HCT116 (cell line): ENCODE measurements around the gene SERPINA10. TPM values are rescaled to one million over a fixed set of nuclear protein-coding genes. Genes with fewer than 3 reads are reported as not detected.

Experiments
- ATAC-seq: fragments of 200-7000 bp; cut with Tn5 transposase; 2 replicates; pipeline ENCODE4 v1.9.1; 2020; ENCODE audit warnings: mild to moderate bottlenecking, moderate library complexity
- BruUV-seq: library from RNA; stranded (reverse); fragments of 400-500 nt; replicated peaks from 2 replicates; lab custom pipeline; 2021; lab: Mats Ljungman, UMichigan
- CTCF ChIA-PET: fragments of 300-600 bp; sonication (Branson Sonifier 250); formaldehyde crosslinking; loops from one replicate; lab custom pipeline; 2021; ENCODE audit warnings: antibody characterized with exemption; lab: Charles Lee
- POLR2A ChIA-PET: fragments of 300-600, 350-600 bp; sonication (Branson Sonifier 250); formaldehyde crosslinking; loops from one replicate; lab custom pipeline; 2021; ENCODE audit warnings: antibody characterized with exemption; lab: Charles Lee
- RAD21 ChIA-PET, 2 experiments: fragments of 300-600 bp; sonication (Branson Sonifier 250); formaldehyde crosslinking; loops; one replicate each; lab custom pipeline; 2023; ENCODE audit warnings: low total read pairs in 2 of 2; ENCODE audit not compliant: uncharacterized antibody in 2 of 2, unreplicated experiment in 2 of 2, low non-redundant PET in 1 of 2; lab: Charles Lee
- DNase-seq: peaks from one replicate; pipeline ENCODE4 v3.0.0-alpha.2; 2010; ENCODE audit warnings: low read depth, low spot score
- H2AFZ ChIP-seq: fragments of 200-600 bp; shearing (Covaris generic), sonication (generic); 2 replicates; pipeline ENCODE4 v1.6.1; 2017; ENCODE audit warnings: low read depth, mixed run types, mixed read lengths, antibody characterized with exemption, low read length; ENCODE audit not compliant: poor library complexity, severe bottlenecking
- H3K27ac ChIP-seq: 2 replicates; pipeline ENCODE4 v1.5.1; 2012; ENCODE audit warnings: low read depth, low read length
- H3K27me3 ChIP-seq: fragments of 200-600 bp; sonication (generic); 2 replicates; pipeline ENCODE4 v1.6.1; 2016; ENCODE audit warnings: mixed run types, low read length, mixed read lengths; ENCODE audit not compliant: insufficient read depth
- H3K36me3 ChIP-seq, 2 experiments: fragments of 200-500 bp in 1 of 2; fragments of 200-600 bp in 1 of 2; sonication (Bioruptor generic) in 1 of 2; sonication (generic) in 1 of 2; 2 replicates each; pipeline versions ENCODE4 v1.5.1 to v1.6.1; 2014 to 2016; ENCODE audit warnings: low read length in 2 of 2, inconsistent platforms in 1 of 2, mixed read lengths in 1 of 2, mixed run types in 1 of 2; ENCODE audit not compliant: insufficient read depth in 2 of 2, control insufficient read depth in 1 of 2
- H3K4me1 ChIP-seq, 2 experiments: fragments of 200-600 bp in 1 of 2; sonication (generic) in 1 of 2; 2 replicates each; pipeline versions ENCODE4 v1.5.1 to v1.6.1; 2012 to 2017; ENCODE audit warnings: low read length in 2 of 2, inconsistent platforms in 1 of 2, mild to moderate bottlenecking in 1 of 2, mixed read lengths in 1 of 2, mixed run types in 1 of 2, moderate library complexity in 1 of 2; ENCODE audit not compliant: insufficient read depth in 2 of 2, control insufficient read depth in 1 of 2
- H3K4me2 ChIP-seq: fragments of 200-600 bp; sonication (generic); 2 replicates; pipeline ENCODE4 v1.6.1; 2017; ENCODE audit warnings: mixed run types, low read length, mixed read lengths
- H3K4me3 ChIP-seq, 2 experiments: fragments of 200-600 bp in 1 of 2; sonication (generic) in 1 of 2; replicated peaks in 1 of 2; 2 replicates each; pipeline ENCODE4 v1.5.1; 2011 to 2016; ENCODE audit warnings: low read length in 2 of 2, control low read depth in 1 of 2, low read depth in 1 of 2, mild to moderate bottlenecking in 1 of 2, mixed read lengths in 1 of 2, mixed run types in 1 of 2
- H3K79me2 ChIP-seq: fragments of 200-600 bp; sonication (generic); 2 replicates; pipeline ENCODE4 v1.6.1; 2017; ENCODE audit warnings: mild to moderate bottlenecking, mixed run types, low read length, moderate library complexity, mixed read lengths; ENCODE audit not compliant: insufficient read depth
- H3K9ac ChIP-seq: fragments of 200-600 bp; sonication (generic); 2 replicates; pipeline ENCODE4 v1.6.1; 2016; ENCODE audit warnings: low read length, mixed read lengths
- H3K9me2 ChIP-seq: fragments of 200-600 bp; sonication (generic), shearing (Covaris generic); 2 replicates; pipeline ENCODE4 v1.6.1; 2017; ENCODE audit warnings: mixed run types, mild to moderate bottlenecking, moderate library complexity; ENCODE audit not compliant: insufficient read depth
- H3K9me3 ChIP-seq, 2 experiments: fragments of 200-500 bp in 1 of 2; fragments of 200-600 bp in 1 of 2; sonication (Bioruptor generic) in 1 of 2; sonication (generic) in 1 of 2; 2 replicates each; pipeline ENCODE4 v1.6.1; 2014 to 2017; ENCODE audit warnings: low read length in 2 of 2, mixed read lengths in 2 of 2, inconsistent platforms in 1 of 2, low read depth in 1 of 2, mild to moderate bottlenecking in 1 of 2, mixed run types in 1 of 2, moderate library complexity in 1 of 2; ENCODE audit not compliant: control insufficient read depth in 1 of 2, insufficient read depth in 1 of 2
- H4K20me1 ChIP-seq: fragments of 200-600 bp; sonication (generic), shearing (Covaris generic); 2 replicates; pipeline ENCODE4 v1.6.1; 2017; ENCODE audit warnings: mixed run types, mild to moderate bottlenecking, moderate library complexity; ENCODE audit not compliant: insufficient read depth
- CBX3 ChIP-seq: IDR thresholded peaks from 2 replicates; pipeline ENCODE4 v1.6.1; 2012; ENCODE audit warnings: low read depth
- EGR1 ChIP-seq: IDR thresholded peaks from 2 replicates; pipeline ENCODE4 v1.6.1; 2012; ENCODE audit warnings: low read depth
- ELF1 ChIP-seq: IDR thresholded peaks from 2 replicates; pipeline ENCODE4 v1.6.1; 2012; ENCODE audit warnings: low read depth, borderline replicate concordance
- EZH2 ChIP-seq: fragments of 200-600 bp; sonication (generic); IDR thresholded peaks from 2 replicates; pipeline ENCODE4 v1.6.1; 2017; ENCODE audit warnings: antibody characterized with exemption, mixed run types
- EZH2phosphoT487 ChIP-seq: fragments of 200-600 bp; IDR thresholded peaks from 2 replicates; pipeline ENCODE4 v1.6.1; 2018; ENCODE audit warnings: antibody characterized with exemption, borderline replicate concordance
- FOSL1 ChIP-seq: IDR thresholded peaks from 2 replicates; pipeline ENCODE4 v1.6.1; 2012; ENCODE audit warnings: low read depth
- MAX ChIP-seq: IDR thresholded peaks from 2 replicates; pipeline ENCODE4 v1.6.1; 2012
- POLR2A ChIP-seq: IDR thresholded peaks from 2 replicates; pipeline ENCODE4 v1.7.0; 2011; ENCODE audit warnings: borderline replicate concordance; ENCODE audit not compliant: insufficient read depth, insufficient read length; ENCODE audit errors: extremely low read depth
- POLR2AphosphoS5 ChIP-seq: IDR thresholded peaks from 2 replicates; pipeline ENCODE4 v1.6.1; 2011; ENCODE audit warnings: mild to moderate bottlenecking, low read depth, low read length, moderate library complexity
- REST ChIP-seq: IDR thresholded peaks from 2 replicates; pipeline ENCODE4 v1.6.1; 2012; ENCODE audit warnings: low read depth
- SIN3A ChIP-seq: IDR thresholded peaks from 2 replicates; pipeline ENCODE4 v1.6.1; 2012; ENCODE audit warnings: low read depth
- SP1 ChIP-seq: IDR thresholded peaks from 2 replicates; pipeline ENCODE4 v1.6.1; 2012; ENCODE audit warnings: low read depth
- SRF ChIP-seq: IDR thresholded peaks from 2 replicates; pipeline ENCODE4 v1.6.1; 2012; ENCODE audit warnings: low read depth
- TCF7L2 ChIP-seq: IDR thresholded peaks from 2 replicates; pipeline ENCODE4 v1.7.0; 2011; ENCODE audit warnings: borderline replicate concordance, inconsistent platforms; ENCODE audit not compliant: insufficient read depth, insufficient read length; ENCODE audit errors: extremely low read depth
- ZFX ChIP-seq: fragments of 450-650 bp; IDR thresholded peaks from 2 replicates; pipeline ENCODE4 v1.6.1; 2017
- ZNF274 ChIP-seq: fragments of 200-500 bp; sonication (Bioruptor generic); IDR thresholded peaks from 2 replicates; pipeline ENCODE4 v1.6.1; 2014; ENCODE audit warnings: mild to moderate bottlenecking, low read depth, low read length, inconsistent platforms
- intact Hi-C: fragments of 100-400 bp; cut with micrococcal nuclease; formaldehyde crosslinking; loops from 2 replicates; pipeline ENCODE4 v1.10.0; 2022
- total RNA-seq: library from RNA; stranded (reverse); gene quantifications from one replicate; pipeline ENCODE4 v1.2.1, GENCODE V29; 2021; ENCODE audit not compliant: unreplicated experiment
- TF ChIP-seq, protein P1 (sequence below): IDR thresholded peaks from 2 replicates; pipeline ENCODE4 v1.6.1; 2012

The SERPINA10 gene
- total RNA-seq, 1 experiment from 2014 or later, result not detected

DNA sequence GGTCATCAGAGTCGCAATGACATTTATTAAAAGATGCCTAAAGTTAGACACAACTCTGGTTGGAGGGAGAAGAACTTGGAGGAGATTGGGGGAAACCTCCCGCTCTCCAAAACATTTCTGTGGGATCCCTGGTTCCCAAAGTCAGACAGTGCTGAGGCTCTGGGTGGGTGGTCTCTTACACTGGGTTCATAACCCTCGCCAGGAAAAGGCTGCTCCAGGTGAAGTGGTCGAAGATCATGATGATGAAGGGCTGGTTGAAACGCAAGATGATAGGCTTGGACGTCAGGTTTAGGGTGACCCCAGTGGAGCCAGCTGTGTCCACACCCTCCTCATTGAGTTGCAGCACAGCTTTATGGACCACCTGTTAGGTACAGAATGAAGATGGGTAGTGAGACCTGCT is 11.2 kb upstream of the SERPINA10 start:
- Histone ChIP-seq H3K27ac (no peak overlapping the region), H3K4me2 (no peak overlapping the region), H3K9me3 (peaks cover 0 to 14% of the 10 kb centered on the region in 2 experiments; a peak in 1 of 4 replicates), H3K9me2 (no peaks in the 10 kb centered on the region)
- no TSS peak for BruUV-seq
- RAD21 ChIA-PET, result no interaction called here
- intact Hi-C loops, result no loop called here
- no peak for ATAC-seq
- TF ChIP-seq SP1, result no peak
- no peak for TF ChIP-seq TCF7L2
- TF ChIP-seq CBX3, result no peak
- TF ChIP-seq, all 23 proteins: peak for 0
- CTCF ChIA-PET, result no interaction called here
- no peaks in the 10 kb centered on the region for H3K4me1 ChIP-seq
- POLR2A ChIA-PET, result no interaction called here
- no peak overlapping the region for H3K9ac ChIP-seq
- no peaks in the 10 kb centered on the region for H4K20me1 ChIP-seq
- H3K27me3 ChIP-seq, result no peaks in the 10 kb centered on the region
- H2AFZ ChIP-seq, result no peak overlapping the region
- no peak overlapping the region for H3K4me3 ChIP-seq
- DNase-seq, result no peak
- no peaks in the 10 kb centered on the region for H3K79me2 ChIP-seq
- H3K36me3 ChIP-seq, result no peaks in the 10 kb centered on the region

DNA sequence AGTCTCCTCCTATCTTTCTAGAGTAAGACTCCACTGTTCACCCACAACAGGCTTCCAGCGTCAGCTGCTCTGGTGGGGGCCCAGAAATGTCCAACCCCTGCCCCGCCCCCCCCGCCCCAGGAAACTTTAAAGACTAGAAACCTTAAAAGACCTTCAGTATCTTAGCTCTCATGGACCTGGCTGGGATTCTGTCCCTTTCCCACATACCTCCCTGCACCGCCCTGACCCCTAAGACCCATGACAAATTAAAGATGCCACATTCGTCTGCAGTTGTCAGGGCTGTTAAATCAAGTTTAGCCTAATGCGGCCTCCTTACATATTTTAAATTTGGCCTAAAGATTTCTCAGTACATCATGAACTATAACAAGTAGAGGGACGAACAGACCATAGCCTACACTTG is 10.0 kb upstream of the SERPINA10 start:
- POLR2A ChIA-PET, result no interaction called here
- CTCF ChIA-PET, result no interaction called here
- RAD21 ChIA-PET, result no interaction called here
- TF ChIP-seq SP1, result no peak
- TF ChIP-seq POLR2AphosphoS5, result no peak
- TF ChIP-seq CBX3, result no peak
- no peak for TF ChIP-seq EZH2phosphoT487
- no peak for TF ChIP-seq ELF1
- TF ChIP-seq MAX, result no peak
- TF ChIP-seq, protein P1, sequence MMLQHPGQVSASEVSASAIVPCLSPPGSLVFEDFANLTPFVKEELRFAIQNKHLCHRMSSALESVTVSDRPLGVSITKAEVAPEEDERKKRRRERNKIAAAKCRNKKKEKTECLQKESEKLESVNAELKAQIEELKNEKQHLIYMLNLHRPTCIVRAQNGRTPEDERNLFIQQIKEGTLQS, result no peak
- no peak for TF ChIP-seq ZFX
- no peak for TF ChIP-seq REST
- TF ChIP-seq SIN3A, result no peak
- TF ChIP-seq POLR2A, result no peak
- no peak for TF ChIP-seq ZNF274
- no peak for TF ChIP-seq EZH2
- no peak for TF ChIP-seq TCF7L2
- no peak for TF ChIP-seq SRF
- TF ChIP-seq EGR1, result no peak
- TF ChIP-seq FOSL1, result no peak

More for the DNA sequence above, 10.0 kb upstream of the SERPINA10 start:
- ATAC-seq (no peak), DNase-seq (no peak)
- intact Hi-C loops, result no loop called here
- H4K20me1 ChIP-seq, result no peaks in the 10 kb centered on the region
- H3K9me2 ChIP-seq, result no peaks in the 10 kb centered on the region
- no peaks in the 10 kb centered on the region for H3K36me3 ChIP-seq
- H3K27me3 ChIP-seq, result no peaks in the 10 kb centered on the region
- peaks cover 0 to 7% of the 10 kb centered on the region in 2 experiments; a peak in 1 of 4 replicates for H3K9me3 ChIP-seq
- H3K9ac ChIP-seq, result no peak overlapping the region
- no peak overlapping the region for H2AFZ ChIP-seq
- no TSS peak for BruUV-seq
- no peak overlapping the region for H3K27ac ChIP-seq
- H3K4me2 ChIP-seq, result no peak overlapping the region
- H3K79me2 ChIP-seq, result no peaks in the 10 kb centered on the region
- no peak overlapping the region for H3K4me3 ChIP-seq
- no peaks in the 10 kb centered on the region for H3K4me1 ChIP-seq
